GM23338 (cell line): ENCODE measurements around the gene LDLRAD2. TPM values are rescaled to one million over a fixed set of nuclear protein-coding genes. Genes with fewer than 3 reads are reported as not detected.

Source experiments
- ATAC-seq: fragments of 200-7000 bp; cut with Tn5 transposase; 3 replicates; pipeline ENCODE4 v1.9.1; 2020
- DNase-seq: peaks from one replicate; pipeline ENCODE4 v3.0.0-alpha.2; 2015; ENCODE audit warnings: low spot score
- H2AFZ ChIP-seq: fragments of 200-600 bp; sonication (generic); 2 replicates; pipeline ENCODE4 v1.8.0; 2016; ENCODE audit warnings: antibody characterized with exemption, mild to moderate bottlenecking, moderate library complexity
- H3F3A ChIP-seq: fragments of 200-600 bp; sonication (generic); replicated peaks from 2 replicates; pipeline ENCODE4 v1.8.0; 2017; ENCODE audit warnings: antibody characterized with exemption, mixed run types, low read depth
- H3K27ac ChIP-seq: fragments of 200-600 bp; sonication (generic); 2 replicates; pipeline ENCODE4 v1.6.1; 2016; ENCODE audit warnings: low read depth
- H3K27me3 ChIP-seq: fragments of 200-600 bp; sonication (generic); 2 replicates; pipeline ENCODE4 v1.8.0; 2016; ENCODE audit warnings: mild to moderate bottlenecking, mixed run types, moderate library complexity; ENCODE audit not compliant: insufficient read depth
- H3K36me3 ChIP-seq: fragments of 200-600 bp; sonication (generic); 2 replicates; pipeline ENCODE4 v1.8.0; 2016; ENCODE audit warnings: mild to moderate bottlenecking; ENCODE audit not compliant: insufficient read depth
- H3K4me1 ChIP-seq: fragments of 200-600 bp; sonication (generic); 2 replicates; pipeline ENCODE4 v1.8.0; 2016; ENCODE audit warnings: mild to moderate bottlenecking, moderate library complexity; ENCODE audit not compliant: insufficient read depth
- H3K4me2 ChIP-seq: fragments of 200-600 bp; sonication (generic); 2 replicates; pipeline ENCODE4 v1.7.1; 2017; ENCODE audit warnings: mixed run types
- H3K4me3 ChIP-seq: fragments of 200-600 bp; sonication (generic); 2 replicates; pipeline ENCODE4 v1.6.1; 2016; ENCODE audit warnings: mixed run types
- H3K79me2 ChIP-seq: fragments of 200-600 bp; sonication (generic); replicated peaks from 2 replicates; pipeline ENCODE4 v1.8.0; 2017; ENCODE audit warnings: mild to moderate bottlenecking; ENCODE audit not compliant: insufficient read depth
- H3K9me2 ChIP-seq: fragments of 200-600 bp; sonication (generic); 2 replicates; pipeline ENCODE4 v1.8.0; 2017; ENCODE audit not compliant: insufficient read depth
- H4K20me1 ChIP-seq: fragments of 200-600 bp; sonication (generic); replicated peaks from 2 replicates; pipeline ENCODE4 v1.8.0; 2017; ENCODE audit warnings: mild to moderate bottlenecking; ENCODE audit not compliant: insufficient read depth
- H3K27ac Mint-ChIP-seq: 2 replicates; pipeline ENCODE4 v1.8.0; 2020; ENCODE audit warnings: inconsistent platforms, mild to moderate bottlenecking, moderate library complexity, mixed read lengths
- H3K27me3 Mint-ChIP-seq: 3 replicates; pipeline ENCODE4 v1.8.0; 2022; ENCODE audit warnings: low read depth, mild to moderate bottlenecking, moderate library complexity, mixed read lengths, inconsistent platforms; ENCODE audit not compliant: insufficient read depth, poor library complexity
- H3K36me3 Mint-ChIP-seq: 3 replicates; pipeline ENCODE4 v1.8.0; 2021; ENCODE audit warnings: low read depth, mild to moderate bottlenecking, inconsistent platforms, moderate library complexity, mixed read lengths
- H3K4me1 Mint-ChIP-seq: 3 replicates; pipeline ENCODE4 v1.8.0; 2020; ENCODE audit warnings: mild to moderate bottlenecking, inconsistent platforms, mixed read lengths
- H3K4me3 Mint-ChIP-seq: 3 replicates; pipeline ENCODE4 v1.8.0; 2021; ENCODE audit warnings: moderate library complexity, mild to moderate bottlenecking, inconsistent platforms, mixed read lengths
- H3K9me3 Mint-ChIP-seq: 3 replicates; pipeline ENCODE4 v1.8.0; 2020; ENCODE audit warnings: moderate library complexity, mild to moderate bottlenecking, inconsistent platforms, mixed read lengths
- CREB1 ChIP-seq: fragments of 250-450 bp; sonication (Bioruptor Pico); IDR thresholded peaks from 2 replicates; pipeline ENCODE4 v1.5.0; 2020; ENCODE audit warnings: low read depth, mild to moderate bottlenecking, moderate library complexity
- ETS1 ChIP-seq: IDR thresholded peaks from 2 replicates; pipeline ENCODE4 v1.6.1; 2016; ENCODE audit warnings: antibody characterized with exemption
- EZH2 ChIP-seq: fragments of 200-600 bp; sonication (generic); IDR thresholded peaks from one replicate; pipeline ENCODE4 v1.8.0; 2017; ENCODE audit warnings: antibody characterized with exemption, mild to moderate bottlenecking, low read depth; ENCODE audit not compliant: unreplicated experiment
- EZH2phosphoT487 ChIP-seq: fragments of 200-600 bp; sonication (generic); IDR thresholded peaks from one replicate; pipeline ENCODE4 v1.8.1; 2018; ENCODE audit warnings: antibody characterized with exemption; ENCODE audit not compliant: unreplicated experiment
- JUNB ChIP-seq: IDR thresholded peaks from one replicate; pipeline ENCODE4 v1.6.1; 2016; ENCODE audit warnings: antibody characterized with exemption; ENCODE audit not compliant: unreplicated experiment
- NANOG ChIP-seq: IDR thresholded peaks from 2 replicates; pipeline ENCODE4 v1.6.1; 2016; ENCODE audit warnings: antibody characterized with exemption, borderline replicate concordance
- POLR2AphosphoS5 ChIP-seq: IDR thresholded peaks from 2 replicates; pipeline ENCODE4 v1.6.1; 2016; ENCODE audit warnings: antibody characterized with exemption, low read depth
- STAT1 ChIP-seq: IDR thresholded peaks from one replicate; pipeline ENCODE4 v1.6.1; 2016; ENCODE audit warnings: antibody characterized with exemption; ENCODE audit not compliant: unreplicated experiment
- ZNF114 ChIP-seq: fragments of 250-450 bp; sonication (Bioruptor Pico); IDR thresholded peaks from 2 replicates; pipeline ENCODE4 v1.5.0; 2020; ENCODE audit warnings: mild to moderate bottlenecking, moderate library complexity
- ZNF331 ChIP-seq: fragments of 250-450 bp; sonication (Bioruptor Pico); IDR thresholded peaks from 2 replicates; pipeline ENCODE4 v1.5.0; 2020; ENCODE audit warnings: low read depth, mild to moderate bottlenecking, moderate library complexity
- ZNF462 ChIP-seq: fragments of 250-450 bp; sonication (Bioruptor Pico); IDR thresholded peaks from 2 replicates; pipeline ENCODE4 v1.5.0; 2020; ENCODE audit warnings: mild to moderate bottlenecking, moderate library complexity
- polyA plus RNA-seq: library from polyadenylated mRNA; unstranded; fragments of >200 nt; fragmentation: Nextera tagmentation; extraction: Ambion mirVana; gene quantifications from 2 replicates; pipeline ENCODE4 v1.2.1, GENCODE V29; 2016
- total RNA-seq: library from RNA; depleted of rRNA; stranded (reverse); fragments of >200 nt; shearing (Covaris generic); gene quantifications from 2 replicates; pipeline ENCODE4 v1.2.3, GENCODE V29; 2014
- TF ChIP-seq, protein P1 (sequence below): IDR thresholded peaks from one replicate; pipeline ENCODE4 v1.6.1; 2018; ENCODE audit warnings: antibody characterized with exemption; ENCODE audit not compliant: unreplicated experiment
- TF ChIP-seq, protein P2 (sequence below), 2 experiments: fragments of 200-600 bp in 1 of 2; sonication (generic) in 1 of 2; conservative IDR thresholded peaks; 2 replicates each; pipeline versions ENCODE4 v1.5.1 to v1.6.1; 2016 to 2017; ENCODE audit warnings: antibody characterized with exemption in 2 of 2, low read depth in 2 of 2, mild to moderate bottlenecking in 2 of 2, moderate library complexity in 1 of 2

The LDLRAD2 gene
- total and polyA plus RNA-seq, 2 experiments from 2014 or later: 1.6 to 5.8 TPM

GRCh38 chr1:21852282-21853130 is 40.4 kb downstream of the LDLRAD2 start:
- no peaks in the 10 kb centered on the region for H3K27me3 ChIP-seq
- DNase-seq (no peak), ATAC-seq (no peak)
- no peaks in the 10 kb centered on the region for H3K79me2 ChIP-seq
- no peak overlapping the region; the same call in 1 of the 2 replicates for H3K27ac Mint-ChIP-seq
- no peak overlapping the region for H3K27ac ChIP-seq
- no peaks in the 10 kb centered on the region for H3K4me1 ChIP-seq
- H3K27me3 Mint-ChIP-seq: peaks cover 2% of the 10 kb centered on the region
- H3K36me3 ChIP-seq: no peaks in the 10 kb centered on the region; the same call in 1 of the 2 replicates
- no peaks in the 10 kb centered on the region for H3F3A ChIP-seq
- H3K9me3 Mint-ChIP-seq: no peaks in the 10 kb centered on the region
- peaks cover 20% of the 10 kb centered on the region for H3K36me3 Mint-ChIP-seq
- H3K4me3 ChIP-seq: no peak overlapping the region
- no peak overlapping the region for H3K4me2 ChIP-seq
- no peak for TF ChIP-seq STAT1
- TF ChIP-seq JUNB: no peak
- TF ChIP-seq, protein P1, sequence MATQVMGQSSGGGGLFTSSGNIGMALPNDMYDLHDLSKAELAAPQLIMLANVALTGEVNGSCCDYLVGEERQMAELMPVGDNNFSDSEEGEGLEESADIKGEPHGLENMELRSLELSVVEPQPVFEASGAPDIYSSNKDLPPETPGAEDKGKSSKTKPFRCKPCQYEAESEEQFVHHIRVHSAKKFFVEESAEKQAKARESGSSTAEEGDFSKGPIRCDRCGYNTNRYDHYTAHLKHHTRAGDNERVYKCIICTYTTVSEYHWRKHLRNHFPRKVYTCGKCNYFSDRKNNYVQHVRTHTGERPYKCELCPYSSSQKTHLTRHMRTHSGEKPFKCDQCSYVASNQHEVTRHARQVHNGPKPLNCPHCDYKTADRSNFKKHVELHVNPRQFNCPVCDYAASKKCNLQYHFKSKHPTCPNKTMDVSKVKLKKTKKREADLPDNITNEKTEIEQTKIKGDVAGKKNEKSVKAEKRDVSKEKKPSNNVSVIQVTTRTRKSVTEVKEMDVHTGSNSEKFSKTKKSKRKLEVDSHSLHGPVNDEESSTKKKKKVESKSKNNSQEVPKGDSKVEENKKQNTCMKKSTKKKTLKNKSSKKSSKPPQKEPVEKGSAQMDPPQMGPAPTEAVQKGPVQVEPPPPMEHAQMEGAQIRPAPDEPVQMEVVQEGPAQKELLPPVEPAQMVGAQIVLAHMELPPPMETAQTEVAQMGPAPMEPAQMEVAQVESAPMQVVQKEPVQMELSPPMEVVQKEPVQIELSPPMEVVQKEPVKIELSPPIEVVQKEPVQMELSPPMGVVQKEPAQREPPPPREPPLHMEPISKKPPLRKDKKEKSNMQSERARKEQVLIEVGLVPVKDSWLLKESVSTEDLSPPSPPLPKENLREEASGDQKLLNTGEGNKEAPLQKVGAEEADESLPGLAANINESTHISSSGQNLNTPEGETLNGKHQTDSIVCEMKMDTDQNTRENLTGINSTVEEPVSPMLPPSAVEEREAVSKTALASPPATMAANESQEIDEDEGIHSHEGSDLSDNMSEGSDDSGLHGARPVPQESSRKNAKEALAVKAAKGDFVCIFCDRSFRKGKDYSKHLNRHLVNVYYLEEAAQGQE: no peak
- TF ChIP-seq EZH2phosphoT487: no peak
- TF ChIP-seq EZH2: no peak
- TF ChIP-seq ZNF331 (CRISPR knock-in tag): no peak
- no peak for TF ChIP-seq POLR2AphosphoS5
- no peak for TF ChIP-seq ETS1
- TF ChIP-seq ZNF462 (CRISPR knock-in tag): no peak
- TF ChIP-seq CREB1 (CRISPR knock-in tag): no peak
- TF ChIP-seq, protein P2, sequence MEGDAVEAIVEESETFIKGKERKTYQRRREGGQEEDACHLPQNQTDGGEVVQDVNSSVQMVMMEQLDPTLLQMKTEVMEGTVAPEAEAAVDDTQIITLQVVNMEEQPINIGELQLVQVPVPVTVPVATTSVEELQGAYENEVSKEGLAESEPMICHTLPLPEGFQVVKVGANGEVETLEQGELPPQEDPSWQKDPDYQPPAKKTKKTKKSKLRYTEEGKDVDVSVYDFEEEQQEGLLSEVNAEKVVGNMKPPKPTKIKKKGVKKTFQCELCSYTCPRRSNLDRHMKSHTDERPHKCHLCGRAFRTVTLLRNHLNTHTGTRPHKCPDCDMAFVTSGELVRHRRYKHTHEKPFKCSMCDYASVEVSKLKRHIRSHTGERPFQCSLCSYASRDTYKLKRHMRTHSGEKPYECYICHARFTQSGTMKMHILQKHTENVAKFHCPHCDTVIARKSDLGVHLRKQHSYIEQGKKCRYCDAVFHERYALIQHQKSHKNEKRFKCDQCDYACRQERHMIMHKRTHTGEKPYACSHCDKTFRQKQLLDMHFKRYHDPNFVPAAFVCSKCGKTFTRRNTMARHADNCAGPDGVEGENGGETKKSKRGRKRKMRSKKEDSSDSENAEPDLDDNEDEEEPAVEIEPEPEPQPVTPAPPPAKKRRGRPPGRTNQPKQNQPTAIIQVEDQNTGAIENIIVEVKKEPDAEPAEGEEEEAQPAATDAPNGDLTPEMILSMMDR (conservative IDR thresholded peaks at IDR 0.05; ENCODE audit: low read depth in 2 of 2): no peak
- no peak for TF ChIP-seq NANOG
- TF ChIP-seq ZNF114 (CRISPR knock-in tag): no peak
- H3K9me2 ChIP-seq: no peaks in the 10 kb centered on the region
- no peaks in the 10 kb centered on the region for H3K4me1 Mint-ChIP-seq
- no peak overlapping the region for H2AFZ ChIP-seq
- no peaks in the 10 kb centered on the region for H4K20me1 ChIP-seq
- H3K4me3 Mint-ChIP-seq: no peak overlapping the region
